Mesangial cell (primary cell): ENCODE data around the gene SPTLC1. TPM values are rescaled to one million over a fixed set of nuclear protein-coding genes. Genes with fewer than 3 reads are reported as not detected.

Experiments used
- total RNA-seq: library from RNA; depleted of rRNA; stranded (reverse); fragments of >200 nt; gene quantifications from 2 replicates; pipeline ENCODE4 v1.2.3, GENCODE V29; 2015

SPTLC1 gene
- 66.8 and 81.4 TPM in 2 replicates for total RNA-seq

GRCh38 chr9:92115071-92115858, at the start of gene SPTLC1:
Gene SPTLC1, minus strand, starts transcription at chr9:92115413. Its CDS starts 43 bp downstream, at chr9:92115370.

Other genes starting within 250 kb of the SPTLC1 start
- 0.98 and 4.9 TPM in 2 replicates for gene ROR2, start 165.2 kb downstream of the SPTLC1 start, total RNA-seq
- 114 and 144 TPM in 2 replicates for gene IARS1, start 178.3 kb upstream of the SPTLC1 start, total RNA-seq
- 9.0 and 11.5 TPM in 2 replicates for gene NOL8, start 209.9 kb upstream of the SPTLC1 start, total RNA-seq
- 2.0 and 7.2 TPM in 2 replicates for gene CENPP, start 210.5 kb upstream of the SPTLC1 start, total RNA-seq